Posterior vena cava (tissue), 2 donors: ENCODE results near the gene AURKA. TPM values are rescaled to one million over a fixed set of nuclear protein-coding genes. Genes with fewer than 3 reads are reported as not detected.
"Not testable (repeated sequence)": the region's sequence is repeated elsewhere in the genome, so short reads cannot be mapped to it uniquely, and the experiment has no call there.

Source experiments
- DNase-seq: peaks from one replicate; pipeline ENCODE4 v3.0.0-alpha.2; 2020; ENCODE audit warnings: low spot score
- intact Hi-C, 2 donors: fragments of 100-400 bp; cut with DNase I; formaldehyde crosslinking; loops; one replicate each; pipeline versions ENCODE4 v1.14.1 to v1.14.2; 2022 to 2023
- total RNA-seq, 2 donors: library from RNA; stranded (reverse); fragmentation: NEBNext Ultra II Directional; extraction: Animal tissue kit (Norgen Biotek cat#: 25700); gene quantifications; one replicate each; pipeline ENCODE4 v1.2.1, GENCODE V29; 2021
- donor health status: DM: yes; HTN: yes; CAD: no.
- donor health status: DM: yes; HTN: yes; CAD: no.

AURKA gene
- total RNA-seq, 2 donors from 2014 or later: 1.8 to 2.9 TPM

DNA sequence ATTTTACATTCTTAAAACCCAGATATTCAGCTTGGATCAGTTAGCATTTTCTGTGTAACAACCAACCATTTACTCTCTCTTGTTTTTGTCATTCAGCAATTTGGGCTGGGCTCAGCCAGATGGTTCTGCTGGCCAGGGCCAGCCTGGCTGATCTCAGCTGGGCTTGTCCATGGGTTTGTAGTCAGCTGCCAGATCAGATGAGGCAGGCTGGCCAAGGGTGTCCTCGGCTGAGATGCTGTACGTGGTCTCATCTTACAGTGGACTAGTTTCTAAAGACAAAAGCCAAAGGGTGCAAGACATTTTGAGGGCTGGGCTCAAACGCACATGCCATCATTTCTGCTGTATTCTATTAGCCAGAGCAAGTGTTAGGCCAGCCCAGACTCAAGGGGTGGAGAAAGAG, 49.2 kb downstream of the AURKA start:
- no peak for DNase-seq
- intact Hi-C loops: loop anchor here in 1 of 2 donors (1.0 kb wide), 1 partner anchor 18 kb away; no protein-coding TSS in a partner anchor

GRCh38 chr20:56336709-56337108, 55.3 kb downstream of the AURKA start:
- intact Hi-C loops: not testable (repeated sequence)

GRCh38 chr20:56328861-56329260, 63.2 kb downstream of the AURKA start:
- intact Hi-C loops: no loop called here
- DNase-seq: no peak

More at GRCh38 chr20:56336709-56337108, 55.3 kb downstream of the AURKA start:
- not testable (repeated sequence) for DNase-seq

GRCh38 chr20:56324806-56325205, 67.2 kb downstream of the AURKA start:
- intact Hi-C loops: loop anchor here in 1 of 2 donors (1.0 kb wide), 1 partner anchor 17 kb away; no protein-coding TSS in a partner anchor
- no peak for DNase-seq

- no peak for DNase-seq
- intact Hi-C loops: loop anchor here in 1 of 2 donors (1.0 kb wide), 1 partner anchor 19 kb away; no protein-coding TSS in a partner anchor
Measured at GRCh38 chr20:56323656-56324055, 68.4 kb downstream of the AURKA start.

GRCh38 chr20:56323206-56323605, 68.8 kb downstream of the AURKA start:
- intact Hi-C loops: no loop called here
- no peak for DNase-seq

GRCh38 chr20:56322681-56323080, 69.3 kb downstream of the AURKA start:
- no peak for DNase-seq
- intact Hi-C loops: no loop called here

Other genes starting within 250 kb of the AURKA start
- gene MC3R, start 143.5 kb downstream of the AURKA start, total RNA-seq: not detected
- 10 to 100 TPM; 34.3 to 40.3 TPM for gene FAM210B, start 33.2 kb downstream of the AURKA start, total RNA-seq
- gene CSTF1, start 430 bp upstream of the AURKA start, total RNA-seq: 10 to 100 TPM; 18.5 to 19.0 TPM
- gene CASS4, start 20.0 kb upstream of the AURKA start, total RNA-seq: 1 to 10 TPM; 1.2 to 2.1 TPM
- gene RTF2, start 76.4 kb upstream of the AURKA start, total RNA-seq: 10 to 100 TPM; 68.2 to 68.7 TPM
- under 1 TPM in 1 of 2 donors, not detected in 1; 0.43 TPM for gene FAM209A, start 132.5 kb upstream of the AURKA start, total RNA-seq
- gene FAM209B, start 141.0 kb upstream of the AURKA start, total RNA-seq: under 1 TPM; 0.38 to 0.65 TPM
- under 1 TPM; 0.23 to 0.38 TPM for gene TFAP2C, start 237.1 kb upstream of the AURKA start, total RNA-seq